Measurements from ENCODE around the gene ADCY4. TPM values are rescaled to one million over a fixed set of nuclear protein-coding genes. Genes with fewer than 3 reads are reported as not detected.
A peak's percentile ranks its signal among the peaks of the same experiment; 100 is the strongest.

Gene ADCY4
- total RNA-seq (2014; rRNA removed; shearing (Covaris generic)) = 0.22 and 0.38 TPM in 2 replicates
- 0.20 and 0.38 TPM in 2 replicates for polyA plus RNA-seq (2016; fragmentation: Nextera tagmentation; extraction: Ambion mirVana)

GRCh38 chr14:24334431-24335291, at the start of gene ADCY4:
TSS of gene ADCY4 (minus strand) at chr14:24335071. CDS start at chr14:24334652, 419 bp downstream.
- WGBS, 2 experiments (ENCODE audit: low coverage in 1 of 2, low lambda C conversion rate in 2 of 2, missing lambda C conversion rate in 2 of 2) = 17% methylated on average over 27 to 55 of the region's 65 CpGs
- no peaks in the 10 kb centered on the region for H3K9me2 ChIP-seq (ENCODE audit: insufficient read depth)
- H3F3A ChIP-seq (ENCODE audit: insufficient read depth) = no peaks in the 10 kb centered on the region
- 0 out of 2 replicates have a peak within 1 kb of the TSS, but pooled peaks have one; percentile 6 for H3K9ac ChIP-seq
- H3K4me1 ChIP-seq (ENCODE audit: insufficient read depth) = peaks cover 7% of the 10 kb centered on the region; the same call in 1 of the 2 replicates
- H3K79me2 ChIP-seq (ENCODE audit: insufficient read depth) = no peaks in the 10 kb centered on the region
- in situ Hi-C loops (cut with MboI) = loop anchor here (5.0 kb wide), 1 partner anchor 103 kb away; no protein-coding TSS in a partner anchor
- H3K36me3 ChIP-seq (ENCODE audit: low read depth) = no peaks in the 10 kb centered on the region
- peak; percentile 50 for DNase-seq
- peak within 1 kb of the TSS; percentile 69 for H3K4me2 ChIP-seq (ENCODE audit: unreplicated experiment)
- H3K4me3 ChIP-seq = peak within 1 kb of the TSS; percentile 64
- TF ChIP-seq EZH2phosphoT487 (IDR thresholded peaks at IDR 0.05; ENCODE audit: insufficient read depth, low read depth) = no peak
- TF ChIP-seq EZH2 (IDR thresholded peaks at IDR 0.05; ENCODE audit: insufficient read depth, poor library complexity, severe bottlenecking) = no peak
- H3K27me3 ChIP-seq (replicated peaks; ENCODE audit: insufficient read depth) = no peaks in the 10 kb centered on the region
- H4K20me1 ChIP-seq (ENCODE audit: insufficient read depth) = no peaks in the 10 kb centered on the region
- H3K27ac ChIP-seq = no peak within 1 kb of the TSS
- peak within 1 kb of the TSS; percentile 52 for H2AFZ ChIP-seq
- no peaks in the 10 kb centered on the region for H3K9me3 ChIP-seq (ENCODE audit: low read depth)

GRCh38 chr14:24384169-24384568, 49.3 kb upstream of the ADCY4 start:
- Histone ChIP-seq H2AFZ (no peak overlapping the region), H3K27ac (no peak overlapping the region), H3K4me2 (ENCODE audit: unreplicated experiment) (no peak overlapping the region), H3K9me3 (ENCODE audit: low read depth) (no peaks in the 10 kb centered on the region), H3K4me3 (no peak overlapping the region), H3K9ac (no peak overlapping the region), H3K36me3 (ENCODE audit: low read depth) (no peaks in the 10 kb centered on the region), H3K4me1 (ENCODE audit: insufficient read depth) (no peaks in the 10 kb centered on the region), H4K20me1 (ENCODE audit: insufficient read depth) (no peaks in the 10 kb centered on the region), H3K79me2 (ENCODE audit: insufficient read depth) (no peaks in the 10 kb centered on the region), H3K9me2 (ENCODE audit: insufficient read depth) (no peaks in the 10 kb centered on the region), H3F3A (ENCODE audit: insufficient read depth) (no peaks in the 10 kb centered on the region), H3K27me3 (replicated peaks; ENCODE audit: insufficient read depth) (no peaks in the 10 kb centered on the region)
- no peak for TF ChIP-seq EZH2phosphoT487 (IDR thresholded peaks at IDR 0.05; ENCODE audit: insufficient read depth, low read depth)
- no peak for DNase-seq
- in situ Hi-C loops (cut with MboI) = no loop called here
- WGBS, 2 experiments (ENCODE audit: low coverage in 1 of 2, low lambda C conversion rate in 2 of 2, missing lambda C conversion rate in 2 of 2) = 71 to 74% methylated on average over 4 of the region's 4 CpGs

DNA sequence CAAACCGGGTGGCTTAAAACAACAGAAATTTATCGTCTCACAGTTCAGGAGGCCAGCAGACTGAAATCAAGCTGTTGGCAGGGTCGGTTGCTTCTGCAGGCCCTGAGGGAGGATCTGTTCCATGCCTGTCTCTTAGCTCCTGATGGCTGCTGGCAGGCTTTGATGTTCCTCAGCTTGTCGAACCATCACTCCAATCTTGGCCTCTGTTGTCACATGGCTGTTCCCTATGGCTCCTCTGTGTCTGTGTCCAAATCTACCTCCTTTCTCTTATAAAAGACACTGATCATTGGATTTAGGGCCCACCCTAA, 47.1 kb upstream of the ADCY4 start:
- Histone ChIP-seq H3K4me1 (ENCODE audit: insufficient read depth) (0 out of 2 replicates have a peak, but pooled peaks cover 3% of the 10 kb centered on the region), H3K27me3 (replicated peaks; ENCODE audit: insufficient read depth) (no peaks in the 10 kb centered on the region), H3K9ac (no peak overlapping the region), H3K36me3 (ENCODE audit: low read depth) (peaks cover 2% of the 10 kb centered on the region; the same call in 1 of the 2 replicates), H3K4me3 (no peak overlapping the region), H3K4me2 (ENCODE audit: unreplicated experiment) (no peak overlapping the region), H3F3A (ENCODE audit: insufficient read depth) (peaks cover 17% of the 10 kb centered on the region), H3K79me2 (ENCODE audit: insufficient read depth) (no peaks in the 10 kb centered on the region), H3K27ac (no peak overlapping the region), H4K20me1 (ENCODE audit: insufficient read depth) (no peaks in the 10 kb centered on the region), H3K9me3 (ENCODE audit: low read depth) (no peaks in the 10 kb centered on the region), H3K9me2 (ENCODE audit: insufficient read depth) (no peaks in the 10 kb centered on the region), H2AFZ (no peak overlapping the region)
- no peak for DNase-seq
- WGBS, 2 experiments (ENCODE audit: low coverage in 1 of 2, low lambda C conversion rate in 2 of 2, missing lambda C conversion rate in 2 of 2) = 17 to 18% methylated on average over 4 of the region's 4 CpGs
- TF ChIP-seq EZH2phosphoT487 (IDR thresholded peaks at IDR 0.05; ENCODE audit: insufficient read depth, low read depth) (no peak), EZH2 (IDR thresholded peaks at IDR 0.05; ENCODE audit: insufficient read depth, poor library complexity, severe bottlenecking) (no peak)
- in situ Hi-C loops (cut with MboI) = no loop called here

- Histone ChIP-seq H3F3A (ENCODE audit: insufficient read depth) (peaks cover 22% of the 10 kb centered on the region), H3K27ac (no peak overlapping the region), H3K9ac (no peak overlapping the region), H4K20me1 (ENCODE audit: insufficient read depth) (no peaks in the 10 kb centered on the region), H3K4me3 (no peak overlapping the region), H3K9me3 (ENCODE audit: low read depth) (no peaks in the 10 kb centered on the region), H3K36me3 (ENCODE audit: low read depth) (peaks cover 7% of the 10 kb centered on the region; the same call in 1 of the 2 replicates), H2AFZ (no peak overlapping the region), H3K79me2 (ENCODE audit: insufficient read depth) (no peaks in the 10 kb centered on the region), H3K9me2 (ENCODE audit: insufficient read depth) (no peaks in the 10 kb centered on the region), H3K4me1 (ENCODE audit: insufficient read depth) (0 out of 2 replicates have a peak, but pooled peaks cover 3% of the 10 kb centered on the region), H3K4me2 (ENCODE audit: unreplicated experiment) (no peak overlapping the region), H3K27me3 (replicated peaks; ENCODE audit: insufficient read depth) (no peaks in the 10 kb centered on the region)
- TF ChIP-seq EZH2 (IDR thresholded peaks at IDR 0.05; ENCODE audit: insufficient read depth, poor library complexity, severe bottlenecking) (no peak), EZH2phosphoT487 (IDR thresholded peaks at IDR 0.05; ENCODE audit: insufficient read depth, low read depth) (no peak)
- in situ Hi-C loops (cut with MboI) = no loop called here
- no peak for DNase-seq
- 84 to 85% methylated on average over 8 of the region's 8 CpGs for WGBS, 2 experiments (ENCODE audit: low coverage in 1 of 2, low lambda C conversion rate in 2 of 2, missing lambda C conversion rate in 2 of 2)
These were observed 46.6 kb upstream of the ADCY4 start for GRCh38 chr14:24381363-24382063.

Measured in GM23248 (cell line).